Peyer's patch (tissue), 4 donors: ENCODE measurements around the gene PMVK.

Experiments used
- CTCF ChIP-seq, 6 experiments: fragments of 450-650 bp in 4 of 6; fragments of 200-600 bp in 2 of 6; sonication (generic) in 1 of 6; IDR thresholded peaks; one replicate each; pipeline ENCODE4 v1.5.1; 2017 to 2019; ENCODE audit warnings: antibody characterized with exemption in 6 of 6, mild to moderate bottlenecking in 3 of 6, moderate library complexity in 1 of 6
- POLR2A ChIP-seq, 2 donors: fragments of 450-650 bp; IDR thresholded peaks; one replicate each; pipeline ENCODE4 v1.5.1; 2017; ENCODE audit warnings: antibody characterized with exemption in 2 of 2, mild to moderate bottlenecking in 2 of 2, moderate library complexity in 2 of 2

- TF ChIP-seq CTCF (IDR thresholded peaks at IDR 0.05) (no peak), POLR2A (IDR thresholded peaks at IDR 0.05) (no peak)
These were observed 54.5 kb downstream of the PMVK start for GRCh38 chr1:154881820-154882535.
